GM19238 (cell line): ENCODE results near the gene PPDPF.
A peak's percentile ranks its signal among the peaks of the same experiment; 100 is the strongest.
"Not testable (repeated sequence)": the region's sequence is repeated elsewhere in the genome, so short reads cannot be mapped to it uniquely, and the experiment has no call there.

Experiments used
- DNase-seq: peaks from one replicate; pipeline ENCODE4 v3.0.0; 2011; ENCODE audit warnings: low spot score; ENCODE audit not compliant: insufficient read length

PPDPF gene

GRCh38 chr20:63549019-63549418 is 28.5 kb downstream of the PPDPF start:
- no peak for DNase-seq

- no peak for DNase-seq
Measured at GRCh38 chr20:63549679-63550282, 29.2 kb downstream of the PPDPF start.

GRCh38 chr20:63551068-63551467 is 30.5 kb downstream of the PPDPF start:
- no peak for DNase-seq

- DNase-seq, result peak; percentile 66
Measured at GRCh38 chr20:63552481-63553249, 32.1 kb downstream of the PPDPF start.

GRCh38 chr20:63553251-63553932 is 32.8 kb downstream of the PPDPF start:
- DNase-seq, result peak; percentile 68

- DNase-seq, result no peak
Measured at GRCh38 chr20:63553933-63554290, 33.3 kb downstream of the PPDPF start, which contains the start of gene FNDC11. Gene FNDC11, plus strand, starts transcription at chr20:63554159. Its CDS starts 1,505 bp downstream, at chr20:63555664.

- DNase-seq, result no peak
Measured at GRCh38 chr20:63554361-63555278, 34.1 kb downstream of the PPDPF start.

- DNase-seq, result no peak
Measured at GRCh38 chr20:63555661-63556381, 35.3 kb downstream of the PPDPF start.

GRCh38 chr20:63556873-63557478 is 36.4 kb downstream of the PPDPF start:
- DNase-seq, result no peak

- DNase-seq, result no peak
Measured at GRCh38 chr20:63557481-63557891, 36.9 kb downstream of the PPDPF start.

- DNase-seq, result no peak
Measured at GRCh38 chr20:63558804-63559484, 38.4 kb downstream of the PPDPF start.

GRCh38 chr20:63559485-63560332 is 39.1 kb downstream of the PPDPF start:
- not testable (repeated sequence) for DNase-seq

- DNase-seq, result no peak
Measured at GRCh38 chr20:63560333-63560805, 39.8 kb downstream of the PPDPF start.

- no peak for DNase-seq
Measured at GRCh38 chr20:63560856-63561609, 40.5 kb downstream of the PPDPF start.

GRCh38 chr20:63561624-63562396 is 41.2 kb downstream of the PPDPF start:
- DNase-seq, result no peak

GRCh38 chr20:63562461-63563224 is 42.1 kb downstream of the PPDPF start:
- DNase-seq, result no peak
